A673 (cell line): ENCODE results near the gene MINDY2.

Experiments used
- CTCF ChIP-seq: fragments of 300-800, 200-600 bp; sonication (generic); conservative IDR thresholded peaks from 2 replicates; pipeline ENCODE4 v1.5.1; 2017; ENCODE audit warnings: low read depth, mild to moderate bottlenecking, antibody characterized with exemption, low read length, moderate library complexity, mixed read lengths
- EZH2 ChIP-seq: fragments of 200-600 bp; sonication (generic); IDR thresholded peaks from 2 replicates; pipeline ENCODE4 v1.6.1; 2017; ENCODE audit warnings: borderline replicate concordance, low read depth, mild to moderate bottlenecking, mixed read lengths, antibody characterized with exemption, low read length; ENCODE audit not compliant: poor library complexity, severe bottlenecking

- TF ChIP-seq CTCF (no peak), EZH2 (no peak)
These were observed 15.8 kb upstream of the MINDY2 start for GRCh38 chr15:58755350-58755749.
